ENCODE results near the gene MLIP. TPM values are rescaled to one million over a fixed set of nuclear protein-coding genes. Genes with fewer than 3 reads are reported as not detected.

MLIP gene
- total and polyA plus RNA-seq, 2 donors from 2014 or later, result 1.7 to 2.4 TPM

- Histone ChIP-seq H3K9ac (ENCODE audit: low read length in 3 of 3) (no peak overlapping the region), H3K27me3 (ENCODE audit: control insufficient read depth, insufficient read depth, low read length) (no peaks in the 10 kb centered on the region), H3K4me1 (ENCODE audit: control insufficient read depth in 2 of 3, insufficient read depth in 2 of 3, low read depth in 1 of 3, low read length in 3 of 3) (no peaks in the 10 kb centered on the region), H3K9me3 (ENCODE audit: control insufficient read depth in 2 of 3, insufficient read depth in 1 of 3, low read length in 3 of 3) (no peaks in the 10 kb centered on the region), H3K4me3 (ENCODE audit: low read length in 3 of 3) (no peak overlapping the region), H3K27ac (ENCODE audit: low read depth in 2 of 2, low read length in 2 of 2) (no peak overlapping the region), H3K36me3 (ENCODE audit: control insufficient read depth in 2 of 3, insufficient read depth in 3 of 3, low read length in 3 of 3) (no peaks in the 10 kb centered on the region)
- intact Hi-C loops (cut with DNase I), result no loop called here
- no peak for DNase-seq
- no peak for FAIRE-seq
- TF ChIP-seq, protein P1, sequence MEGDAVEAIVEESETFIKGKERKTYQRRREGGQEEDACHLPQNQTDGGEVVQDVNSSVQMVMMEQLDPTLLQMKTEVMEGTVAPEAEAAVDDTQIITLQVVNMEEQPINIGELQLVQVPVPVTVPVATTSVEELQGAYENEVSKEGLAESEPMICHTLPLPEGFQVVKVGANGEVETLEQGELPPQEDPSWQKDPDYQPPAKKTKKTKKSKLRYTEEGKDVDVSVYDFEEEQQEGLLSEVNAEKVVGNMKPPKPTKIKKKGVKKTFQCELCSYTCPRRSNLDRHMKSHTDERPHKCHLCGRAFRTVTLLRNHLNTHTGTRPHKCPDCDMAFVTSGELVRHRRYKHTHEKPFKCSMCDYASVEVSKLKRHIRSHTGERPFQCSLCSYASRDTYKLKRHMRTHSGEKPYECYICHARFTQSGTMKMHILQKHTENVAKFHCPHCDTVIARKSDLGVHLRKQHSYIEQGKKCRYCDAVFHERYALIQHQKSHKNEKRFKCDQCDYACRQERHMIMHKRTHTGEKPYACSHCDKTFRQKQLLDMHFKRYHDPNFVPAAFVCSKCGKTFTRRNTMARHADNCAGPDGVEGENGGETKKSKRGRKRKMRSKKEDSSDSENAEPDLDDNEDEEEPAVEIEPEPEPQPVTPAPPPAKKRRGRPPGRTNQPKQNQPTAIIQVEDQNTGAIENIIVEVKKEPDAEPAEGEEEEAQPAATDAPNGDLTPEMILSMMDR (IDR thresholded peaks at IDR 0.05; ENCODE audit: borderline replicate concordance, extremely low read depth, insufficient read depth), result no peak
Measured at GRCh38 chr6:54093326-54093948, 17.8 kb upstream of the MLIP start.

- Histone ChIP-seq H3K27me3 (ENCODE audit: control insufficient read depth, insufficient read depth, low read length) (no peaks in the 10 kb centered on the region), H3K36me3 (ENCODE audit: control insufficient read depth in 2 of 3, insufficient read depth in 3 of 3, low read length in 3 of 3) (no peaks in the 10 kb centered on the region), H3K9me3 (ENCODE audit: control insufficient read depth in 2 of 3, insufficient read depth in 1 of 3, low read length in 3 of 3) (no peaks in the 10 kb centered on the region), H3K9ac (ENCODE audit: low read length in 3 of 3) (no peak overlapping the region), H3K4me1 (ENCODE audit: control insufficient read depth in 2 of 3, insufficient read depth in 2 of 3, low read depth in 1 of 3, low read length in 3 of 3) (no peaks in the 10 kb centered on the region), H3K4me3 (ENCODE audit: low read length in 3 of 3) (no peak overlapping the region), H3K27ac (ENCODE audit: low read depth in 2 of 2, low read length in 2 of 2) (no peak overlapping the region)
- TF ChIP-seq, protein P1 (IDR thresholded peaks at IDR 0.05; ENCODE audit: borderline replicate concordance, extremely low read depth, insufficient read depth), result no peak
- FAIRE-seq (no peak), DNase-seq (no peak)
- intact Hi-C loops (cut with DNase I), result no loop called here
Measured at GRCh38 chr6:54094293-54094692, 16.9 kb upstream of the MLIP start.

- Histone ChIP-seq H3K9ac (ENCODE audit: low read length in 3 of 3) (no peak overlapping the region), H3K4me1 (ENCODE audit: control insufficient read depth in 2 of 3, insufficient read depth in 2 of 3, low read depth in 1 of 3, low read length in 3 of 3) (no peaks in the 10 kb centered on the region), H3K36me3 (ENCODE audit: control insufficient read depth in 2 of 3, insufficient read depth in 3 of 3, low read length in 3 of 3) (no peaks in the 10 kb centered on the region), H3K9me3 (ENCODE audit: control insufficient read depth in 2 of 3, insufficient read depth in 1 of 3, low read length in 3 of 3) (no peaks in the 10 kb centered on the region), H3K27me3 (ENCODE audit: control insufficient read depth, insufficient read depth, low read length) (no peaks in the 10 kb centered on the region), H3K27ac (ENCODE audit: low read depth in 2 of 2, low read length in 2 of 2) (no peak overlapping the region), H3K4me3 (ENCODE audit: low read length in 3 of 3) (no peak overlapping the region)
- intact Hi-C loops (cut with DNase I), result no loop called here
- TF ChIP-seq, protein P1 (IDR thresholded peaks at IDR 0.05; ENCODE audit: borderline replicate concordance, extremely low read depth, insufficient read depth), result no peak
- FAIRE-seq (no peak), DNase-seq (peak in 1 of 5 donors; percentile 14)
Measured at GRCh38 chr6:54094786-54095185, 16.5 kb upstream of the MLIP start.

GRCh38 chr6:54095723-54096122 is 15.5 kb upstream of the MLIP start:
- H3K27ac ChIP-seq (ENCODE audit: low read depth in 2 of 2, low read length in 2 of 2), result no peak overlapping the region
- no peaks in the 10 kb centered on the region for H3K9me3 ChIP-seq (ENCODE audit: control insufficient read depth in 2 of 3, insufficient read depth in 1 of 3, low read length in 3 of 3)
- H3K27me3 ChIP-seq (ENCODE audit: control insufficient read depth, insufficient read depth, low read length), result no peaks in the 10 kb centered on the region
- H3K36me3 ChIP-seq (ENCODE audit: control insufficient read depth in 2 of 3, insufficient read depth in 3 of 3, low read length in 3 of 3), result no peaks in the 10 kb centered on the region
- no peak overlapping the region for H3K4me3 ChIP-seq (ENCODE audit: low read length in 3 of 3)
- H3K9ac ChIP-seq (ENCODE audit: low read length in 3 of 3), result no peak overlapping the region
- TF ChIP-seq, protein P1 (IDR thresholded peaks at IDR 0.05; ENCODE audit: borderline replicate concordance, extremely low read depth, insufficient read depth), result no peak
- no peak for FAIRE-seq
- H3K4me1 ChIP-seq (ENCODE audit: control insufficient read depth in 2 of 3, insufficient read depth in 2 of 3, low read depth in 1 of 3, low read length in 3 of 3), result no peaks in the 10 kb centered on the region
- DNase-seq, result no peak
- intact Hi-C loops (cut with DNase I), result no loop called here

Data from kidney (tissue), 14 donors.